DMS 273 treated with DMSO at 0.1 percent for 48 hours (cell line): ENCODE measurements around the gene CAMSAP2.
A peak's percentile ranks its signal among the peaks of the same experiment; 100 is the strongest.
"Not testable (repeated sequence)": the region's sequence is repeated elsewhere in the genome, so short reads cannot be mapped to it uniquely, and the experiment has no call there.

ENCODE experiments used
- DNase-seq: peaks from one replicate; lab custom pipeline; 2025; lab: John Stamatoyannopoulos, UW

The CAMSAP2 gene

GRCh38 chr1:200784576-200784975 lies 45.9 kb downstream of the CAMSAP2 start:
- no peak for DNase-seq

DNA sequence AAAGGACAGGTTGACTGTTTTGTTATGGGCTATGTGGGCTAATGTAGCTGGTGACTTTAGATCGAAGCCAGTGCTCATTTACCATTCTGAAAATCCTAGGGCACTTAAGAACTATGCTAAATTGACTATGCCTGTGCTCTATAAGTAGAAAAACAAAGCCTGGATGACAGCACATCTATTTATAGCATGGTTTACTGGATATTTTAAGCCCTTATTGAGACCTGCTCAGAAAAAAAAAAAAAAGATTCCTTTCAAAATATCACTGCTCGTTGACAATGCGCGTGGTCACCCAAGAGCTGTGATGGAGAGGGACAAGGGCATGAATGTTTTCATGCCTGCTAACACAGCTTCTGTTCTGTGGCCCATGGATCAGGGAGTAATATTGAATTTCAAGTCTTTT lies 48.1 kb downstream of the CAMSAP2 start:
- no peak for DNase-seq

DNA sequence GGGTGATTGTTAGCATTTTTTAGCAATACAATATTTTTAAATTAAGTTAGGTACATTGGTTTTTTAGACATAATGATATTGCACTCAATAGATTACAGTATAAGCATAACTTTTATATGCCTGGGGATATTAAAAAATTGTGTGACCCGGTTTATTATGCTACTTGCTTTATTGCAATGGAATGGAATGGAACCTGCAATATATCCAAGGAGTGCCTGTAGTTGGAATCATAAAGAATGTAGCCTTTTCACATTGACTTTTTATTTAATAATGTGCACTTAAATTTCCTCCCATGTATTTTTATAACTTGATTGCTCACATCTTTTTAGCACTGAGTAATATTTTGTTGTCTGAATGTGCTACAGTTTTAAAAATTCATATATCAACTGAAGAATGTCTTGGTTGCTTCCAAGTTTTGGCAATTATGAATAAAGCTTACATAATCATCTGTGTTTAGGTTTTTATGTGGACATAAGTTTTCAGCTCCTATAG lies 49.2 kb downstream of the CAMSAP2 start:
- DNase-seq: no peak

DNA sequence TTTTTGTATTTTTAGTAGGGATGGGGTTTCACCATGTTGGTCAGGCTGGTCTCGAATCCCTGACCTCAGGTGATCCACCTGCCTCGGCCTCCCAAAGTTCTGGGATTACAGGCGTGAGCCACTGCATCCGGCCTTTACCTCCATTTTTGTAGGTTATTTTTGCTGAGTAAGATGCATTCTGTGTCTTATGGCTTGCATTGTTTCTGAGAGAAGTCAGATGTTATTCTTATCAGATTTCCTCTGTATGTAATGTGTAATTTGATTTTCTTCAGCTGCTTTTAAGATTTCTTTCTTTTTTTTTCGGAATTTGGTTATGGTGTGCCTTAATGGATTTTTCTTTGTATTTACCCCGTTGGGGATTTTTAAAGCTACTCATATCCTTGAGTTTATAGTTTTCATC lies 52.3 kb downstream of the CAMSAP2 start:
- DNase-seq: not testable (repeated sequence)

DNA sequence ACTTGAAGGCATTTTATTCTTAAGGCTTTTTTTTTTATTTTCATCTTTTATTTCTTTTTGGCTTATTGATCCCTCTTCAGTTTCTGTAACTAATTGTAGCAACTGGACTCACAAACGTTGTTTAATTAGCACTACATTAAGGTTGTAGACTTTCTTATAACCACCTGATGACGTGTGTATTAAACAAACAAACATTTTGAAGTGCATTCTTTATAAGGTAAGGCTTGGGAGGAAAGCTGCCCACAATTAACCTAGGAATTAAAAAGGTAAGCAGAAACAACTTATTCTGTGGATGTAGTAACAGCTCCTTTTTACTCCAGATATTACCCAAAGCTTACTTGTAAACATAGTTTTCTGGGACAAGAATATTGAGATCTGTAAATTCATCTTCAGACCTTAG lies 55.0 kb downstream of the CAMSAP2 start:
- DNase-seq: no peak

- no peak for DNase-seq
Measured at GRCh38 chr1:200794506-200795065, 55.9 kb downstream of the CAMSAP2 start.

- no peak for DNase-seq
Measured at GRCh38 chr1:200795156-200795555, 56.5 kb downstream of the CAMSAP2 start.

DNA sequence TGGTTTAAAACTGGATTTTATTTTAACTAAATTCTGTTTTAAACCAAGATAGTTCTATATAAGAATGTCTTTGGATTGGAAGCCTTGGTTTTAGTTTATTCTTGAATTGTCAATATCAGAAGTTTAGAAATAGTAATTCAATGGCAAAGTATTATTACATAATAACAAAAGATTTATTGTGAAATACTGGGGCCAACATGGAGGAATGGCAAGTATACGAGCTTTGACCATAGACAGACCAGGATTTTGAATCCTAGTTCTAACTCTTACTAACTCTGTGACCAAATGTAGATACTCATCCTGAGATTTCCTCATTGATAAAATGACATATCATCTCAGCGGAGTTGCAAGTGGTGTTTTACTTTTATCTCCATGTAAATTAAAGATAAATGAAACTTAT lies 63.3 kb downstream of the CAMSAP2 start:
- no peak for DNase-seq

DNA sequence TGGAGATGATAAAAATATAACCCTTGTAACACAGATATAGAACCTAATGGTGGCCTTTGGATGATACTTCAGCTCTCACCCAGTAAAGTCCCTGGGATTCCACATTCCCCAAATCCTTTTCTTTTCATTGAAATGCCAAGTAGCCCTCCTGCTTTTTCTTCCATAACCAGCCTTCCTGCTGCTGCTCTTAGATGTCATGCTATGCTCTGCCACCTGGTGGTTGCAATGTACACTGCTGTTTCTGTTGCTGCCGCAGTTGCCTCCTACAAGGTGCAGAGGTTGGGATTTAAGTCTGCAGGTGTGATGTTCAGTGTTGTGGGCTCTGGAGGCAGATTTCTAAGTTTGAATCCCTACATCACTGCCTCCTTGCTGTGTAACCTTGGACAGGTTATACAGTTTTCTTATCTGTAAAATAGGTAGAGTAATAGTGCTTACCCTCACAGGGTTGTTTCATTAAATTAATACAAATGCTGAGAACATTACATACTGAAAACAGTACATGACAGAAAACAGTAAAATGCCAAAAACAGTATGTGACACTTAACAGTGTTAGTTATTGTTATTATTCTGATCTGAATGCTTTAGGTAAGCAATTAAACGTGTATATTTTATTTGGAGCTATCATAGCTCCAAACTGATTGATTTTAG lies 64.3 kb downstream of the CAMSAP2 start:
- peak; percentile 54 for DNase-seq

GRCh38 chr1:200805719-200806118 lies 67.0 kb downstream of the CAMSAP2 start:
- no peak for DNase-seq

DNA sequence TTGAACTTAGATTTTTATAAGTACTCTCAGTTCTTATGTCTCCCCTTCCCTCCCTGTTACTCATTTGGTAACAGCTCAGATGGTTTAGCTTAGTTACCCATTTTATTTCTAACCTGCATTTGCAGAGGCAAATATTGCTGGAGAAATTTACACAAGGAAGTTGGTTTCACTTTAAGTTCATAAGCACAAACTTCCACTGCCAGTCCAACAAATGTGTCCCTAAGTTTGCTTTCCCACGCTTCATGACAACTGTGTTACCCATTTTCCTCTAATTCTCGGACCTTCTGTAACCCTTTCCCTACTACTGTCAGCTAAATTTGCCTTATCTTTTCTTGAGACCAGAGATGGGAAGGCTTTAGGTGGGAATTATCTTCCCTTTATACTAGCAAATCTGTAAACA lies 70.2 kb downstream of the CAMSAP2 start:
- no peak for DNase-seq

- DNase-seq: no peak
Measured at GRCh38 chr1:200811704-200812103, 73.0 kb downstream of the CAMSAP2 start.

GRCh38 chr1:200816624-200817224 lies 78.0 kb downstream of the CAMSAP2 start:
- not testable (repeated sequence) for DNase-seq

GRCh38 chr1:200818248-200818647 lies 79.6 kb downstream of the CAMSAP2 start:
- no peak for DNase-seq

DNA sequence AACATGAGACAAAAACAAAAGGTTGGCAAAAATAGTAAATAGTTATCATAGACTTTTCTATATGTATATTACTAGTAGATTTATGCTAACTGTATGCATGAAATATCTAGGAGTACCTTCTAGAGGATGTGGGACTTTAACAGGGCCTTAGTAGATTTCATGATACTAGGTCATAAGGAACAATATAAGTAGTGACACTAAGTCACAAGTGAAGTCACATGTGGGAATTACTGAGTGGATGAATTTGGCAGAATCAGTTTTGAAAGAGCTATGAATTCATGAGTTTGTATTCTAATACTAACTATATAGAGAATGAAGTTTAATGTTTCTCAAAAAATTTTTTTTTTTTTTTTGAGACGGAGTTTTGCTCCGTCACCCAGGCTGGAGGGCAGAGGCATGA lies 81.0 kb downstream of the CAMSAP2 start:
- no peak for DNase-seq

GRCh38 chr1:200831091-200831490 lies 92.4 kb downstream of the CAMSAP2 start:
- no peak for DNase-seq

DNA sequence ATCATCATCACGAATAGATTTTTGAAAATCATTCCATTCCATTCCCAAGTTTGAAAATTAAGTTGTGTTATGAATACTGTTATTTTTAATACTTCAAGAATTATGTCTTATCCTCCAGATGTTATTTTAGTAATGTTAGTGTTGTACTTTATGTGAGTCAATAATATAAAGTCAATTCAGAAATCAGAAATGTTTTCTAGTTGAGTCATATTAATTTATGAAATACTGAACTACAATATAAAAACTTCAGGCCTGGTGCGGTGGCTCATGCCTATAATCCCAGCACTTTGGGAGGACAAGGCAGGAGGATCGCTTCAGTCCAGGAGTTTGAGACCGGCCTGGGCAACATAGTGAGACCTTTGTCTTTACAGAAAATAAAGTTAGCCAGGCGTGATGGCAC lies 95.7 kb downstream of the CAMSAP2 start:
- no peak for DNase-seq

DNA sequence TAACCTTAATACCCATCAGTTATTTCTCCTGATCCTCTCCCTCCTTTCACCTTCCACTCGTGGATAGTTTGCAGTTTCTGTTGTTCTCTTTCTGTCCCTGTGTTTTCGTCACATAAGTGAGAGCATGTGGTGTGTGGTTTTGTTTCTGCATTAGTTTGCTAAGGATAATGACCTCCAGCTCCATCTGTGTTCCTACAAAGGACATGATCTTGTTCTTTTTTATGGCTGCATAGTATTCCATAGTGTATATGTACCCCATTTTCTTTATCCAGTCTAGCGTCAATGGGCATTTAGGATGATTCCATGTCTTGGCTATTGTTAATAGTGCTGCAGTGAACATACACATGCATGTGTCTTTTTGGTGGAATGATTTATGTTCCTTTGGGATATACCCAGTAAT lies 97.5 kb downstream of the CAMSAP2 start:
- no peak for DNase-seq

DNA sequence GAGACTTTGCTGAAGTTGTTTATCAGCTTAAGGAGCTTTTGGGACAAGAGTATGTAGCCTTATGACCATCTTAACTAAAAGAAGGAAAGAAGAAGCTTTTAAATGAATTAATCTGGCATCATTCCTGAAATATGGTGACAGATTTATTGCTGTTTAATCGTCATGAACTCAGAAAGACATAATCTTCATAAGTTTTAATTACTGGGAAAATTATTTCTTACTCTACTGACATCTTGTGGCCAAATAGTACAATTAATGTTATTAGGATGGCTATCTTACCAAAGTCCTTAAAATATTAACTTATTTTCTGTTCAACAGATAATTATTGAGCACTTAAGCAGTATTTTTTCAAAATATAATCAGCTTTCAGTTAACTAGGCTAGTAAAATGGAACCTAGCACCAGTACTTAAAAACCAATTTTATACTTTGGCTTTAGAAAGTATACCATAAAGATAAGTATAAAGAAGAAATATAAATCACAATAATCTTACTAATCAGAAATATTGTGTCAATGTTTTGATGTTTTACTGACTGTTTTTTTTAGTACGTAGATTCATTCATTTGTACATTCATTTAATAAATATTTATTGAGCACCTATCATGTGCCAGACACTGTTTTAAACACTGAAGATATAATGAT lies 99.4 kb downstream of the CAMSAP2 start:
- DNase-seq: no peak

DNA sequence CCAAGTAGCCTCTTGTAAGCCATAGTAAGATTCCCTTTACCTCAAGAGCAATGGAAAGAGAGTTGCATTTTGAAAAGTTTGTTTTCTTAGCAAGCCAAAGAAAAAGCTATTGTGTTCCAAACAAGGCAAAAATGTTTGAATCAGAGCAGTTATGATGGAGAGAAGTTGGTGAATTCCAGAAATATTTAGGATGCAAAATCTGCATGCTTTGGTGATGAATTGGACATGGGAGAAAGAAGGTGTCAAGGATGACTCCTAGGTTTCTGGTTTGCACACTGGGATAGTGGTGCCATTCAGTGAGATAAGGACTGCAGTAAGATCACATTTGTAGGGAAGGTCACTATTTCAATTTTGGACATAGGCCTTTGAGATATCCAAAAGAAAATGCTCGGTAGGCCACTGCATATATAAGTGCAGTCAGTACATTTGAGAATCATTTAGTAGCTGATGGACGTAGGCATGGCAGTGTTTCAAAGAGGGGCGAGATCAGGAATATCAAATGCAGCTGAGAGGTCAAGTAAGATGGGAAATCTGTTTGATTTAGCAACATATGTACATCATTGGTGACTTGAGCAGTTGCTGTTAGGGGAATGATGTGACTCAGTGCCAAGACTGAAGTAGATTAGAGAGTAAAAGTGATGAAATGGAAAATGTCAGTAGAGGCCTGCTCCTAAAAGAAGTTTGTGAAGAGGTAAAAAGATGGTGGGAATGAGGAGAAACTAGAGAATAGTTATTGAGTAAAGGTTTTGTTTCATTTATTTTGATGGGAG lies 100.2 kb downstream of the CAMSAP2 start:
- DNase-seq: no peak

GRCh38 chr1:200845360-200845759 lies 106.7 kb downstream of the CAMSAP2 start:
- no peak for DNase-seq

DNA sequence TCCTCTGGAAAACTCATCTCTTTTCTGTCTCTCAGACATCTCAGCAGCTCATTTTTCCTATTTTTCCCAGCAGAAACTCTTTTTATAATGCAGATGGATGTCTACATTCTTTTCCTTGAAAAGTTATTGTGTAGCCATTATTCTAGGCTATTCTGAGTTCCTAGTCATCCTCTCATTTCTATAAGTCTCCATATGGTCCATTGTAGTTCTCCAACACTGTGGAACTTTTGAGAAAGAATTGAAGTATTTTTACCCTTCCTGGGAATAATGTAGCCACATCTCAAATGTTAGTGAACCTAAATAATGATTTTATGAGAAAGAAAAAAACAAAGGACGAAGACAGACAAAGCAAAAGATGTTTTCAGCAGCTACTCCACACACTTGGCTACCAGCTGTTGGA lies 107.7 kb downstream of the CAMSAP2 start:
- DNase-seq: no peak
